HG03159 (cell line): Measurements from ENCODE around the gene GALNTL6.

Experiments used
- ATAC-seq: cut with Tn5 transposase; IDR thresholded peaks from one replicate; pipeline ENCODE4 v1.9.1; 2021; ENCODE audit warnings: mild to moderate bottlenecking, moderate library complexity; ENCODE audit not compliant: unreplicated experiment

Gene GALNTL6

GRCh38 chr4:172650758-172651530 lies 837.7 kb downstream of the GALNTL6 start:
- no peak for ATAC-seq

GRCh38 chr4:172651961-172652360 lies 838.8 kb downstream of the GALNTL6 start:
- ATAC-seq: no peak

- no peak for ATAC-seq
Observed at GRCh38 chr4:172652369-172652768, 839.2 kb downstream of the GALNTL6 start.

- ATAC-seq: no peak
Observed at GRCh38 chr4:172653676-172654075, 840.5 kb downstream of the GALNTL6 start.

- no peak for ATAC-seq
Observed at GRCh38 chr4:172654457-172654856, 841.3 kb downstream of the GALNTL6 start.

- ATAC-seq: no peak
Observed at GRCh38 chr4:172656055-172656454, 842.9 kb downstream of the GALNTL6 start.

GRCh38 chr4:172657081-172657480 lies 843.9 kb downstream of the GALNTL6 start:
- no peak for ATAC-seq

- ATAC-seq: no peak
Observed at GRCh38 chr4:172660251-172660650, 847.0 kb downstream of the GALNTL6 start.

- no peak for ATAC-seq
Observed at GRCh38 chr4:172662113-172662512, 848.9 kb downstream of the GALNTL6 start.

GRCh38 chr4:172666711-172667368 lies 853.6 kb downstream of the GALNTL6 start:
- ATAC-seq: no peak

- ATAC-seq: no peak
Observed at GRCh38 chr4:172674811-172675210, 861.6 kb downstream of the GALNTL6 start.

- no peak for ATAC-seq
Observed at GRCh38 chr4:172675232-172675631, 862.0 kb downstream of the GALNTL6 start.

- no peak for ATAC-seq
Observed at GRCh38 chr4:172680691-172681090, 867.5 kb downstream of the GALNTL6 start.

- ATAC-seq: no peak
Observed at GRCh38 chr4:172683021-172683420, 869.8 kb downstream of the GALNTL6 start.

- ATAC-seq: no peak
Observed at GRCh38 chr4:172686021-172686420, 872.8 kb downstream of the GALNTL6 start.

- no peak for ATAC-seq
Observed at GRCh38 chr4:172688534-172688933, 875.3 kb downstream of the GALNTL6 start.

GRCh38 chr4:172691552-172691951 lies 878.3 kb downstream of the GALNTL6 start:
- ATAC-seq: no peak

GRCh38 chr4:172692701-172693100 lies 879.5 kb downstream of the GALNTL6 start:
- no peak for ATAC-seq

- no peak for ATAC-seq
Observed at GRCh38 chr4:172698256-172698655, 885.1 kb downstream of the GALNTL6 start.

- no peak for ATAC-seq
Observed at GRCh38 chr4:172705565-172705964, 892.4 kb downstream of the GALNTL6 start.

GRCh38 chr4:172706000-172706399 lies 892.8 kb downstream of the GALNTL6 start:
- no peak for ATAC-seq

GRCh38 chr4:172707622-172708021 lies 894.4 kb downstream of the GALNTL6 start:
- ATAC-seq: no peak
